SK-N-SH treated with all-trans-retinoic acid at 6 μM for 48 hours (cell line): ENCODE measurements around the gene TSHZ2.

Source experiments
- ATAC-seq: fragments of 200-7000 bp; cut with Tn5 transposase; 3 replicates; pipeline ENCODE4 v1.9.1; 2020; ENCODE audit warnings: mild to moderate bottlenecking, moderate library complexity
- ARNTL ChIP-seq: fragments of 450-650 bp; formaldehyde crosslinking; IDR thresholded peaks from 2 replicates; pipeline ENCODE4 v1.5.0; 2020; ENCODE audit warnings: low read depth, mild to moderate bottlenecking, moderate library complexity, borderline replicate concordance
- BACH2 ChIP-seq: fragments of 250-450 bp; sonication (Bioruptor Pico); IDR thresholded peaks from 2 replicates; pipeline ENCODE4 v1.9.0; 2021; ENCODE audit warnings: mild to moderate bottlenecking, borderline replicate concordance
- CSDC2 ChIP-seq: fragments of 250-450 bp; sonication (Bioruptor Pico); IDR thresholded peaks from 2 replicates; pipeline ENCODE4 v1.5.0; 2020; ENCODE audit warnings: mild to moderate bottlenecking, moderate library complexity
- CSRNP3 ChIP-seq: fragments of 250-450 bp; sonication (Bioruptor Pico); IDR thresholded peaks from 2 replicates; pipeline ENCODE4 v1.5.1; 2021; ENCODE audit warnings: mild to moderate bottlenecking, moderate library complexity
- ESRRG ChIP-seq: fragments of 250-450 bp; sonication (Bioruptor Pico); IDR thresholded peaks from 2 replicates; pipeline ENCODE4 v1.6.1; 2021; ENCODE audit warnings: mild to moderate bottlenecking
- GLIS3 ChIP-seq: fragments of 250-450 bp; sonication (Bioruptor Pico); IDR thresholded peaks from 2 replicates; pipeline ENCODE4 v1.5.0; 2020; ENCODE audit warnings: mild to moderate bottlenecking, moderate library complexity
- OSR1 ChIP-seq: fragments of 250-450 bp; sonication (Bioruptor Pico); IDR thresholded peaks from 2 replicates; pipeline ENCODE4 v1.8.0; 2022; ENCODE audit warnings: moderate library complexity, mild to moderate bottlenecking, inconsistent platforms
- RARB ChIP-seq: fragments of 250-450 bp; sonication (Bioruptor Pico); IDR thresholded peaks from 2 replicates; pipeline ENCODE4 v1.8.0; 2021; ENCODE audit warnings: mild to moderate bottlenecking, moderate library complexity
- SNAI2 ChIP-seq: fragments of 250-450 bp; sonication (Bioruptor Pico); IDR thresholded peaks from 2 replicates; pipeline ENCODE4 v1.5.0; 2020; ENCODE audit warnings: mild to moderate bottlenecking, moderate library complexity
- TOX ChIP-seq: fragments of 250-450 bp; sonication (Bioruptor Pico); IDR thresholded peaks from 2 replicates; pipeline ENCODE4 v1.8.0; 2021; ENCODE audit warnings: mild to moderate bottlenecking, moderate library complexity, borderline replicate concordance
- TSHZ2 ChIP-seq: fragments of 250-450 bp; sonication (Bioruptor Pico); IDR thresholded peaks from 2 replicates; pipeline ENCODE4 v1.5.0; 2020; ENCODE audit warnings: mild to moderate bottlenecking, moderate library complexity
- ZC3H10 ChIP-seq: fragments of 250-450 bp; sonication (Bioruptor Pico); IDR thresholded peaks from 2 replicates; pipeline ENCODE4 v1.5.1; 2021; ENCODE audit warnings: mild to moderate bottlenecking, moderate library complexity
- ZFP3 ChIP-seq: fragments of 250-450 bp; sonication (Bioruptor Pico); IDR thresholded peaks from 2 replicates; pipeline ENCODE4 v1.5.0; 2020; ENCODE audit warnings: mild to moderate bottlenecking, moderate library complexity
- ZFP30 ChIP-seq: fragments of 450-650 bp; formaldehyde crosslinking; IDR thresholded peaks from 2 replicates; pipeline ENCODE4 v1.5.0; 2022; ENCODE audit warnings: mild to moderate bottlenecking, moderate library complexity
- ZNF565 ChIP-seq: fragments of 450-650 bp; formaldehyde crosslinking; conservative IDR thresholded peaks from 2 replicates; pipeline ENCODE4 v1.5.0; 2020; ENCODE audit warnings: low read depth, mild to moderate bottlenecking, moderate library complexity
- ZNF70 ChIP-seq: fragments of 450-650 bp; formaldehyde crosslinking; IDR thresholded peaks from 2 replicates; pipeline ENCODE4 v1.5.0; 2020; ENCODE audit warnings: mild to moderate bottlenecking, moderate library complexity
- ZNF8 ChIP-seq: fragments of 450-650 bp; formaldehyde crosslinking; IDR thresholded peaks from 2 replicates; pipeline ENCODE4 v1.5.0; 2020; ENCODE audit warnings: mild to moderate bottlenecking, moderate library complexity
- TF ChIP-seq, protein P1 (sequence below): fragments of 250-450 bp; sonication (Bioruptor Pico); IDR thresholded peaks from 2 replicates; pipeline ENCODE4 v1.8.0; 2021; ENCODE audit warnings: low read depth, mild to moderate bottlenecking, moderate library complexity, borderline replicate concordance
- TF ChIP-seq, protein P2 (sequence below): fragments of 250-450 bp; sonication (Bioruptor Pico); IDR thresholded peaks from 2 replicates; pipeline ENCODE4 v1.5.1; 2020; ENCODE audit warnings: low read depth, mild to moderate bottlenecking, moderate library complexity
- TF ChIP-seq, protein P3 (sequence below): fragments of 250-450 bp; sonication (Bioruptor Pico); IDR thresholded peaks from 2 replicates; pipeline ENCODE4 v1.8.0; 2020; ENCODE audit warnings: mild to moderate bottlenecking, moderate library complexity, borderline replicate concordance

The TSHZ2 gene

GRCh38 chr20:53210931-53211330 is 238.8 kb downstream of the TSHZ2 start:
- TF ChIP-seq, protein P1, sequence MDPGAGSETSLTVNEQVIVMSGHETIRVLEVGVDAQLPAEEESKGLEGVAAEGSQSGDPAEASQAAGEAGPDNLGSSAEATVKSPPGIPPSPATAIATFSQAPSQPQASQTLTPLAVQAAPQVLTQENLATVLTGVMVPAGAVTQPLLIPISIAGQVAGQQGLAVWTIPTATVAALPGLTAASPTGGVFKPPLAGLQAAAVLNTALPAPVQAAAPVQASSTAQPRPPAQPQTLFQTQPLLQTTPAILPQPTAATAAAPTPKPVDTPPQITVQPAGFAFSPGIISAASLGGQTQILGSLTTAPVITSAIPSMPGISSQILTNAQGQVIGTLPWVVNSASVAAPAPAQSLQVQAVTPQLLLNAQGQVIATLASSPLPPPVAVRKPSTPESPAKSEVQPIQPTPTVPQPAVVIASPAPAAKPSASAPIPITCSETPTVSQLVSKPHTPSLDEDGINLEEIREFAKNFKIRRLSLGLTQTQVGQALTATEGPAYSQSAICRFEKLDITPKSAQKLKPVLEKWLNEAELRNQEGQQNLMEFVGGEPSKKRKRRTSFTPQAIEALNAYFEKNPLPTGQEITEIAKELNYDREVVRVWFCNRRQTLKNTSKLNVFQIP (CRISPR knock-in tag) = no peak
- no peak for TF ChIP-seq SNAI2 (CRISPR knock-in tag)
- TF ChIP-seq, protein P2, sequence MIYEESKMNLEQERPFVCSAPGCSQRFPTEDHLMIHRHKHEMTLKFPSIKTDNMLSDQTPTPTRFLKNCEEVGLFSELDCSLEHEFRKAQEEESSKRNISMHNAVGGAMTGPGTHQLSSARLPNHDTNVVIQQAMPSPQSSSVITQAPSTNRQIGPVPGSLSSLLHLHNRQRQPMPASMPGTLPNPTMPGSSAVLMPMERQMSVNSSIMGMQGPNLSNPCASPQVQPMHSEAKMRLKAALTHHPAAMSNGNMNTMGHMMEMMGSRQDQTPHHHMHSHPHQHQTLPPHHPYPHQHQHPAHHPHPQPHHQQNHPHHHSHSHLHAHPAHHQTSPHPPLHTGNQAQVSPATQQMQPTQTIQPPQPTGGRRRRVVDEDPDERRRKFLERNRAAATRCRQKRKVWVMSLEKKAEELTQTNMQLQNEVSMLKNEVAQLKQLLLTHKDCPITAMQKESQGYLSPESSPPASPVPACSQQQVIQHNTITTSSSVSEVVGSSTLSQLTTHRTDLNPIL = no peak
- TF ChIP-seq TSHZ2 (CRISPR knock-in tag) = no peak
- TF ChIP-seq ZNF8 = no peak
- TF ChIP-seq RARB (CRISPR knock-in tag) = no peak
- TF ChIP-seq CSDC2 (CRISPR knock-in tag) = no peak
- TF ChIP-seq ESRRG (CRISPR knock-in tag) = no peak
- TF ChIP-seq OSR1 (CRISPR knock-in tag) = no peak
- no peak for ATAC-seq

GRCh38 chr20:53212018-53212417 is 239.9 kb downstream of the TSHZ2 start:
- no peak for ATAC-seq
- TF ChIP-seq ZNF70 (CRISPR knock-in tag) (no peak), ZFP30 (CRISPR knock-in tag) (no peak), CSDC2 (CRISPR knock-in tag) (no peak), ZNF565 (CRISPR knock-in tag) (no peak), SNAI2 (CRISPR knock-in tag) (no peak), ZFP3 (CRISPR knock-in tag) (no peak), RARB (CRISPR knock-in tag) (no peak), GLIS3 (CRISPR knock-in tag) (no peak), TOX (CRISPR knock-in tag) (no peak), ZNF8 (no peak), TSHZ2 (CRISPR knock-in tag) (no peak), BACH2 (CRISPR knock-in tag) (no peak), ARNTL (no peak), OSR1 (CRISPR knock-in tag) (no peak), ZC3H10 (CRISPR knock-in tag) (no peak), CSRNP3 (CRISPR knock-in tag) (no peak)
- TF ChIP-seq, protein P3, sequence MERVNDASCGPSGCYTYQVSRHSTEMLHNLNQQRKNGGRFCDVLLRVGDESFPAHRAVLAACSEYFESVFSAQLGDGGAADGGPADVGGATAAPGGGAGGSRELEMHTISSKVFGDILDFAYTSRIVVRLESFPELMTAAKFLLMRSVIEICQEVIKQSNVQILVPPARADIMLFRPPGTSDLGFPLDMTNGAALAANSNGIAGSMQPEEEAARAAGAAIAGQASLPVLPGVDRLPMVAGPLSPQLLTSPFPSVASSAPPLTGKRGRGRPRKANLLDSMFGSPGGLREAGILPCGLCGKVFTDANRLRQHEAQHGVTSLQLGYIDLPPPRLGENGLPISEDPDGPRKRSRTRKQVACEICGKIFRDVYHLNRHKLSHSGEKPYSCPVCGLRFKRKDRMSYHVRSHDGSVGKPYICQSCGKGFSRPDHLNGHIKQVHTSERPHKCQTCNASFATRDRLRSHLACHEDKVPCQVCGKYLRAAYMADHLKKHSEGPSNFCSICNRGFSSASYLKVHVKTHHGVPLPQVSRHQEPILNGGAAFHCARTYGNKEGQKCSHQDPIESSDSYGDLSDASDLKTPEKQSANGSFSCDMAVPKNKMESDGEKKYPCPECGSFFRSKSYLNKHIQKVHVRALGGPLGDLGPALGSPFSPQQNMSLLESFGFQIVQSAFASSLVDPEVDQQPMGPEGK (CRISPR knock-in tag) = no peak
- TF ChIP-seq, protein P1 (CRISPR knock-in tag) = no peak
